Smooth muscle cell (in vitro differentiated cells): ENCODE results near the gene SLC5A10. TPM values are rescaled to one million over a fixed set of nuclear protein-coding genes. Genes with fewer than 3 reads are reported as not detected.

Source experiments
- DNase-seq: peaks from one replicate; lab custom pipeline; 2025; ENCODE audit not compliant: unreplicated experiment; lab: John Stamatoyannopoulos, UW
- H2AFZ ChIP-seq: fragments of 200-600 bp; sonication (generic); 2 replicates; pipeline ENCODE4 v1.6.0; 2016; ENCODE audit warnings: antibody characterized with exemption, low read depth, mild to moderate bottlenecking
- H3F3A ChIP-seq: fragments of 200-600 bp; sonication (generic); 2 replicates; pipeline ENCODE4 v1.6.0; 2017; ENCODE audit warnings: antibody characterized with exemption, low read depth
- H3K27ac ChIP-seq: fragments of 200-600 bp; sonication (generic); 2 replicates; pipeline ENCODE4 v1.5.1; 2016; ENCODE audit warnings: low read depth, mild to moderate bottlenecking
- H3K27me3 ChIP-seq: fragments of 200-600 bp; sonication (generic); 2 replicates; pipeline ENCODE4 v1.6.1; 2016; ENCODE audit warnings: low read depth, mild to moderate bottlenecking
- H3K36me3 ChIP-seq: fragments of 200-600 bp; sonication (generic); 2 replicates; pipeline ENCODE4 v1.5.1; 2016; ENCODE audit warnings: low read depth
- H3K4me1 ChIP-seq: fragments of 200-600 bp; sonication (generic); 2 replicates; pipeline ENCODE4 v1.5.1; 2016; ENCODE audit warnings: low read depth
- H3K4me2 ChIP-seq: fragments of 200-600 bp; sonication (generic); 2 replicates; pipeline ENCODE4 v1.6.0; 2016; ENCODE audit warnings: mild to moderate bottlenecking
- H3K4me3 ChIP-seq: fragments of 200-600 bp; sonication (generic); 2 replicates; pipeline ENCODE4 v1.5.1; 2016; ENCODE audit warnings: mild to moderate bottlenecking
- H3K79me2 ChIP-seq: fragments of 200-600 bp; sonication (generic); 2 replicates; pipeline ENCODE4 v1.6.0; 2016; ENCODE audit warnings: low read depth, mild to moderate bottlenecking
- H3K9ac ChIP-seq: fragments of 200-600 bp; sonication (generic); 2 replicates; pipeline ENCODE4 v1.6.0; 2016; ENCODE audit warnings: low read depth
- H3K9me3 ChIP-seq: fragments of 200-600 bp; sonication (generic); replicated peaks from 2 replicates; pipeline ENCODE4 v1.5.1; 2016; ENCODE audit warnings: low read depth
- H4K20me1 ChIP-seq: fragments of 200-600 bp; sonication (generic); 2 replicates; pipeline ENCODE4 v1.6.0; 2016; ENCODE audit warnings: low read depth
- CTCF ChIP-seq: fragments of 200-600 bp; sonication (generic); IDR thresholded peaks from 2 replicates; pipeline ENCODE4 v1.5.1; 2017; ENCODE audit warnings: borderline replicate concordance, mild to moderate bottlenecking, antibody characterized with exemption; ENCODE audit not compliant: insufficient read depth, poor library complexity, severe bottlenecking
- WGBS: methylation state at CpG from one replicate; pipeline ENCODE4 v1.1.7; 2016; ENCODE audit warnings: low lambda C conversion rate; 5-methylcytosine and 5-hydroxymethylcytosine counted together
- polyA plus RNA-seq: library from polyadenylated mRNA; unstranded; fragments of >200 nt; fragmentation: Nextera tagmentation; extraction: Ambion mirVana; gene quantifications from 2 replicates; pipeline ENCODE4 v1.2.1, GENCODE V29; 2016
- total RNA-seq: library from RNA; depleted of rRNA; stranded (reverse); fragments of >200 nt; gene quantifications from 2 replicates; pipeline ENCODE4 v1.2.3, GENCODE V29; 2014

SLC5A10 gene
- total and polyA plus RNA-seq, 2 experiments from 2014 or later, result not detected

- no peak for TF ChIP-seq CTCF
- DNase-seq, result no peak
- 58% methylated on average over 1 of the region's 1 CpG for WGBS
- no peaks in the 10 kb centered on the region for H3K4me1 ChIP-seq
- no peak overlapping the region for H3K4me3 ChIP-seq
- no peak overlapping the region for H3K4me2 ChIP-seq
- H3K27ac ChIP-seq, result no peak overlapping the region
- H3K27me3 ChIP-seq, result no peaks in the 10 kb centered on the region
- peaks cover 96% of the 10 kb centered on the region for H4K20me1 ChIP-seq
- no peak overlapping the region for H3K9ac ChIP-seq
- peaks cover 8% of the 10 kb centered on the region for H3K9me3 ChIP-seq
- H3F3A ChIP-seq, result no peaks in the 10 kb centered on the region
- peaks cover 21% of the 10 kb centered on the region for H3K79me2 ChIP-seq
- peaks cover 7% of the 10 kb centered on the region for H3K36me3 ChIP-seq
- no peak overlapping the region for H2AFZ ChIP-seq
Observed at GRCh38 chr17:18994631-18995030, 42.7 kb downstream of the SLC5A10 start.

GRCh38 chr17:18995220-18995619, 43.3 kb downstream of the SLC5A10 start:
- DNase-seq, result no peak
- Histone ChIP-seq H4K20me1 (peaks cover 95% of the 10 kb centered on the region), H3K27ac (no peak overlapping the region), H3K4me1 (no peaks in the 10 kb centered on the region), H3K4me2 (no peak overlapping the region), H3K27me3 (no peaks in the 10 kb centered on the region), H3K4me3 (no peak overlapping the region), H3K79me2 (peaks cover 21% of the 10 kb centered on the region), H3K36me3 (peaks cover 7% of the 10 kb centered on the region), H2AFZ (no peak overlapping the region), H3F3A (no peaks in the 10 kb centered on the region), H3K9ac (no peak overlapping the region), H3K9me3 (peaks cover 8% of the 10 kb centered on the region)
- WGBS, result 95% methylated on average over 3 of the region's 3 CpGs
- TF ChIP-seq CTCF, result no peak

- no peak overlapping the region for H3K27ac ChIP-seq
- H3K9ac ChIP-seq, result no peak overlapping the region
- H3K79me2 ChIP-seq, result peaks cover 22% of the 10 kb centered on the region
- 97% methylated on average over 2 of the region's 2 CpGs for WGBS
- H3F3A ChIP-seq, result no peaks in the 10 kb centered on the region
- no peak overlapping the region for H3K4me3 ChIP-seq
- H2AFZ ChIP-seq, result no peak overlapping the region
- peaks cover 7% of the 10 kb centered on the region for H3K36me3 ChIP-seq
- no peaks in the 10 kb centered on the region for H3K4me1 ChIP-seq
- no peak overlapping the region for H3K4me2 ChIP-seq
- H4K20me1 ChIP-seq, result peaks cover 94% of the 10 kb centered on the region
- no peak for TF ChIP-seq CTCF
- peaks cover 8% of the 10 kb centered on the region for H3K9me3 ChIP-seq
- no peak for DNase-seq
- H3K27me3 ChIP-seq, result no peaks in the 10 kb centered on the region
Observed at GRCh38 chr17:18996458-18996857, 44.5 kb downstream of the SLC5A10 start.

- peaks cover 94% of the 10 kb centered on the region for H4K20me1 ChIP-seq
Observed at GRCh38 chr17:18997650-18998196, 45.8 kb downstream of the SLC5A10 start.

More at GRCh38 chr17:18997650-18998196, 45.8 kb downstream of the SLC5A10 start:
- H3K4me3 ChIP-seq, result no peak overlapping the region
- no peak overlapping the region for H3K27ac ChIP-seq
- no peak overlapping the region for H3K4me2 ChIP-seq
- H3K27me3 ChIP-seq, result no peaks in the 10 kb centered on the region
- no peak for TF ChIP-seq CTCF
- WGBS, result 92% methylated on average over 6 of the region's 6 CpGs
- peaks cover 27% of the 10 kb centered on the region for H3K79me2 ChIP-seq
- H3K4me1 ChIP-seq, result peaks cover under 1% of the 10 kb centered on the region
- no peak for DNase-seq
- no peak overlapping the region for H2AFZ ChIP-seq
- no peak overlapping the region for H3K9ac ChIP-seq
- H3F3A ChIP-seq, result no peaks in the 10 kb centered on the region
- peaks cover 7% of the 10 kb centered on the region for H3K36me3 ChIP-seq
- peaks cover 8% of the 10 kb centered on the region for H3K9me3 ChIP-seq
